HG03457 (cell line): ENCODE data around the gene ZG16B.

Source experiments
- ATAC-seq: cut with Tn5 transposase; IDR thresholded peaks from one replicate; pipeline ENCODE4 v1.9.1; 2021; ENCODE audit warnings: moderate number of reproducible peaks; ENCODE audit not compliant: unreplicated experiment

ZG16B gene

DNA sequence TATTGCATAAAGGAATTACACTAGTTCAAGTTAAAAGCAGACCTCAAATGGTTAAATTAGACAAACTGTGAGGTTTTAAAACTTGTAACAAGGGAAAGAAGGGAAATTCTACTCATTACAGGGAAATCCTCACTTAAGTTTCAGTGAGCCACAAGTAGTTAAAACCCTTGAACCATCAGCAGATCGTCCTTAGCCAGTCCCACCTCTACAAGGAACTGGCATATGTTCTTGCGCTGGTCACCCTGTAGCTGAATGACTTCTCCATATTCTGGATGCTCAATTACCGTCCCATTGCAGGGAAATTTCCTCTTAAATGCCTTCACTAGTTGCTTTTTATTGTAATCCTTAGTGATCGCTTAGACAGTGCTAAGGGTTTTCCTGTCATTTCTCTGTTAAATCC lies 7.6 kb upstream of the ZG16B start:
- ATAC-seq = no peak

GRCh38 chr16:2824626-2825025 lies 5.5 kb upstream of the ZG16B start:
- no peak for ATAC-seq

GRCh38 chr16:2825049-2825742 lies 4.9 kb upstream of the ZG16B start:
- ATAC-seq = no peak

GRCh38 chr16:2825906-2826305 lies 4.2 kb upstream of the ZG16B start:
- ATAC-seq = no peak

- no peak for ATAC-seq
These were observed 3.3 kb upstream of the ZG16B start for GRCh38 chr16:2826591-2827373.

GRCh38 chr16:2827374-2827791 lies 2.7 kb upstream of the ZG16B start:
- ATAC-seq = no peak

- no peak for ATAC-seq
These were observed 2.1 kb upstream of the ZG16B start for GRCh38 chr16:2827831-2828520.

GRCh38 chr16:2828521-2828840 lies 1.6 kb upstream of the ZG16B start:
- no peak for ATAC-seq

- ATAC-seq = no peak
These were observed 1.1 kb upstream of the ZG16B start for GRCh38 chr16:2828876-2829430.

DNA sequence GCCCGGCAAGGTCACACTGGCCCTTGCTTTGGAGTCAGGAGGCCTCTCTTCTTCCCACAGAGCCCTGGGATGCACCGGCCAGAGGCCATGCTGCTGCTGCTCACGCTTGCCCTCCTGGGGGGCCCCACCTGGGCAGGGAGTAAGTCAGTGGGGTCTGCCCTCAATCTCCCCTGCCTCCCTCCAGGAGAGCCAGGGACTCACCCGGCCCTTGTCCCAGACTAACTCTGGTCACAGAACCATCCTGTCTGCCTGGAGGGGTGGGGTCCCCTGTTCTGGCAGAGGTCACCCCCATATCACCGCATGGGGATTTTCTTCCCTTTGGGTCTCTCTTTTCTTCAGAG lies 222 bp downstream of the ZG16B start:
- no peak for ATAC-seq

GRCh38 chr16:2831203-2831602 lies 1.1 kb downstream of the ZG16B start:
- no peak for ATAC-seq

GRCh38 chr16:2833776-2834175 lies 3.7 kb downstream of the ZG16B start:
- no peak for ATAC-seq

GRCh38 chr16:2834968-2835367 lies 4.9 kb downstream of the ZG16B start:
- ATAC-seq = no peak

DNA sequence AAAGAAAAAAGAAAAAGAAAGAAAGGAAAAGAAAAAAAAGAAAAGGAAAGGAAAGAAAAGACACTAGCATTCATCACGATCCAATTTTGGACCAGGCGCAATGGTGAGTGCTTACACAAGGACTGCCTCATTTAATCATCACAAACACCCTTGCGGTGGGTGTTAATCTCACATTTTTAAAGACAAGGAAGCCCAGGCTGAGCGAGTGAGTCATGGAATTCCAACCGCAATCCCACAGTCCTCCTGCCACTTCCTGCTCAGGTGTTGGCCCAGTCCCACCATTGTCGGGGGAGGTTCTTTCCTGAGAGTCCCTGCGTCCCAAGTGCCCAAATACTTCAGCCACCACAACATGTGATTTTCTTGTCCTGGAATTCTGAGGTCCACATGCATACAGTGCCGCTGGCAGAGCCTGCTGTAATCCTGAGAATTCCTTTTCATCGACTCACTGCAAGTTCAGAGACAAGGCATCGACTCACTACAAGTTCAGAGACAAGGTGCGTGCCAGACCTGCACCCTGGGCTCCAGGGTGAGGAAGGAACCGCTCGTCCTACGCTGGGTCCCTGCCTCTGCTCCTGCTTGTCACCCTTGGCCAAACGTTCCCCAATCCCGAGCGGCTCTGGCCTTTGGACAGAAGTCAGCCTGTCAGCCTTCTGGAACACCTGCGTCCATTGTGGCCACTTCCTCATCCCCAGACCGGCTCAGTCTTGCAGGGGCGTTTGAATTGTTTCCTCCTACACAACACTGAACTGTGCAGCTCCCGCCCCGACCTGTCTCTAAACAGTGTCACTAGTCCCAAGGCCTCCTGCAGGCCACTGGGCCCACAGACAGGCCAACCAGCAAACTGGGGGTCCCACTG lies 5.8 kb downstream of the ZG16B start:
- no peak for ATAC-seq

- no peak for ATAC-seq
These were observed 6.8 kb downstream of the ZG16B start for GRCh38 chr16:2836646-2837508.

DNA sequence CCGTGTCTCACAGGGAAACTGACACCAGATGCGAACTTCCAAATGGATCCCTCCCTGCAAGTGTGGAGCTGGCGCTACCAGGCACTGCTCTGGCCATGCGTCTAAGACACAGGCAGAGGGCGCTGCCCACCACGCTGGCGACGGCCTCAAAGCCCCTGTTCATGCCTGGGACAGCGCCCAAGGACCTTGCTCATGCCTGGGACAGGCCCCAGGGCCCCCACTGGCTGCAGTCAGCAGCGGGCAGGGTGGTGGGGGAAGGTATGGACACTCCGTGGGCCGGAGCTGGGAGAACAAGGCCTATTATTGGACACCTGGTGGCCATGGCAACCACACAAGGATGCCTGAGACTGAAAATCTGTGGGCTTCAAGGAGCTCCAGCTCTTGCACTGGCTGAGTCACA lies 8.8 kb downstream of the ZG16B start:
- ATAC-seq = no peak

- no peak for ATAC-seq
These were observed 9.7 kb downstream of the ZG16B start for GRCh38 chr16:2839650-2840450.

DNA sequence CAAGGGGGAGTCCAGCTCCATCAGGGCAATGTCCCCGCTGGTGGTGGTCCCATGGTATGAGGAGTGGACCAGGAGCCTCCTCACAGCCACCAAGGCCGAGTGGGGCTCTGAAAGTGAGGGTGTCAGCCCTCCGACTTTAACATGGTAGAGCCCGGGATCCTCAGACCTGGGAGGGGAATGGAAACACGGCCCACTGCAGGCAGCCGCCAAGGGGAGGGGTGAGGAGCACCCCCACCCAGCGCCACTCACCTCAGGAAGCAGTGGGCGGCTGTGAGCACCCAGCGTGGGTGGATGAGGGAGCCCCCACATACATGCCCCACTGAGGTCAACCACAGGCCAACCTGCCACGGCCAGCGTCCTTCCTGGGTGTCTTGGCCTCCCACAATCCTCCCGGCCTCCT lies 10.8 kb downstream of the ZG16B start:
- ATAC-seq = no peak

DNA sequence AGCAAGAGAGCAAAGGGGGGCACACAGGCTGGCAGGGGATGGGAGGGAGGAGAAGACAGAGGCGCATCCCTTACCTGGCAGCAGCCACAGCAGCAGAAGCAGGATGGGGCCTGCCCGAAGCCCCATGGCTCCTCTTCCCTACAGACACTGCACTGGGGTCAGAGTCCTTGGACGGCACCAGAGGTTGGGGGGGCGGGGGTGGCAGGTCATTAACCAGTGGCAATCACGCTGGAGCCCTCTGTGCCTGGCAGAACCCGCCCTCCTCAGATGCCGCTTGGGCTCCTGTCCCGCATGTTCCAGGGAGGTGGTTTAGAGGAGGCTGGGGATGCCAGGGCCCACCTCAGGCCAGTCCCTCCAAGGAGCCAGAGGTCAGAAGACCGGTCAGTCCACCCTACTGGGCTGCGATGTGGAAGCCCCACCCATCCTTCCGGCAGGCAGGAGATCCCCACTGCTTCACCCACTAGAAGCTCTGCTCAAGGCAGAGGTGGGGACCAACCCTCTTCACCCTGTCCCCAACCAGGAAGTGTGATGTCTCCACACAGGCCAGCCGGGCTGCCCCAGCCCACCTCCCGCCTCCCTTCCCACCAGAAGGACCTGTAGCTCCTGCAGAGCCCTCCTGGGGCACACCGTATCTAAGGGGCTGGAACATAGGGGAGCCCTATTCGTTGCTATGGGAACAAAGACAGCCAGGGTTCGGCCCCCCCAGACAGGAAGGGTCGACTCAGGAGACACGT lies 11.7 kb downstream of the ZG16B start:
- no peak for ATAC-seq
